Stimulated activated naive CD8-positive, alpha-beta T cell treated with anti-CD3 and anti-CD28 coated beads, Interleukin-15, Interleukin-2, amounts not matched to agents 100 U/mL and 50 U/mL, for 24 hours (primary cell): Measurements from ENCODE around the gene APBA2.

ENCODE experiments used
- ATAC-seq: fragments of 150-1000 bp; cut with Tn5 transposase; one replicate; pipeline ENCODE4 v1.10.0; 2021
- DNase-seq: peaks from one replicate; pipeline ENCODE4 v3.0.0; 2021

The APBA2 gene

DNA sequence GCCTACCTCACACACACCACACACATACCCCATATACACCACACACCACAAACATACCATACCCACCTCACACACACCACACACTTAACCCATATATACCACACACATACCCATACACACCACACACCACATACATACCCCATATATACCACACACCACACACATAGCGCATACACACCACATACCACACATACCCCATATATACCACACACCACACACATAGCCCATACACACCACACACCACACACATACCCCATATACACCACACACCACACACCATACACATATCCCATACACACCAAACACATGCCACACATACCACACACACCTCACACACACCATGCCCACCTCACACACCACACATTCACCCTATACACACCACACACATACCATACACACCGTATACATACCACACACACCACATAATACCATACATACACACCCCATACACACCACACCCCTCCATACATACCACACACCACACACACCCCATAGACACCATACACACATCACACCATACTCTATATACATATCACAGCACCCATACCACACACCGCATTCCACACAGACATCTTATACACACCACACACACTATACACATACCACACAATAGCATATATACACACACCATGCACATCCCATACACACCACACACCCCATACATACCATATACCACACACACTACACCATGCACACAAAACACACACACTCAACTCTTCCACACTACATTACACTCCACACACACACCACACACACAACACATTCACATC lies 29.5 kb downstream of the APBA2 start:
- ATAC-seq (peak; percentile 34), DNase-seq (no peak)

DNA sequence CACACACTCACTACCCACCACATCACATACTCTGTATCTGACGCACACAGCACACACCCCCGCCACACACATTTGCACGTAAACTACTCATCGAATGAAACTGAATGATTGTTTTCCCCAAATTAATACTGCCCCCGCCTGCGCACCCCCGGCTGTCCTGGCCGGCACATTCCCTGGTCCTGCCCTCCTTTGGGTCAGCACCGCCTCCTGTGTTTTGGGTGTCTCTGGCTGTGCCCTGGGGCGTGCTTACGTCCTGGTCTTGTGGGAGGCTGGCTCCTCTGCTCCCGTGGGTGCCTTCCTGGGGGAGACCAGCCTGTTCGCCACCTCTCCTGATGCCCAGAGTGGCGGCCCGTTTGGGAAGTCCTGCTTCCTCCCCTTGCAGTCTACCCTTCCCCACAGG lies 30.2 kb downstream of the APBA2 start:
- DNase-seq, result no peak
- no peak for ATAC-seq

DNA sequence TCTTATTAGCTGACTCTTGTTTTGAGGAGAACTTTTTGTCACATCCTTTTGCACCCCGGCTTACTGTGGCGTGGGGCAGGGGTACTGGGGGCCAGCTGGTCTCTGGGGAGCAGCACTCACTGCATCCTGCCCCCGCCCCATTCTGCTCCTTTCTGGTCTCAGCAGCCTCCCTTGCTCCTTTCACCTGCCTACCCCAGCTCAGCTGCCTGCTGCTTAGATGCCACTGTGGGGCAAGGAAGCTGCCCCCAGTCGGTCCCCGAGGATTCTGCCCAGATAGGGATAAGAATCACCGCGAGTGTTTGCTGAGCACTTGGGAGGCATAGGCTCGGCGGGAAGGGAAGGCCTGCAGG lies 32.0 kb downstream of the APBA2 start:
- no peak for DNase-seq

DNA sequence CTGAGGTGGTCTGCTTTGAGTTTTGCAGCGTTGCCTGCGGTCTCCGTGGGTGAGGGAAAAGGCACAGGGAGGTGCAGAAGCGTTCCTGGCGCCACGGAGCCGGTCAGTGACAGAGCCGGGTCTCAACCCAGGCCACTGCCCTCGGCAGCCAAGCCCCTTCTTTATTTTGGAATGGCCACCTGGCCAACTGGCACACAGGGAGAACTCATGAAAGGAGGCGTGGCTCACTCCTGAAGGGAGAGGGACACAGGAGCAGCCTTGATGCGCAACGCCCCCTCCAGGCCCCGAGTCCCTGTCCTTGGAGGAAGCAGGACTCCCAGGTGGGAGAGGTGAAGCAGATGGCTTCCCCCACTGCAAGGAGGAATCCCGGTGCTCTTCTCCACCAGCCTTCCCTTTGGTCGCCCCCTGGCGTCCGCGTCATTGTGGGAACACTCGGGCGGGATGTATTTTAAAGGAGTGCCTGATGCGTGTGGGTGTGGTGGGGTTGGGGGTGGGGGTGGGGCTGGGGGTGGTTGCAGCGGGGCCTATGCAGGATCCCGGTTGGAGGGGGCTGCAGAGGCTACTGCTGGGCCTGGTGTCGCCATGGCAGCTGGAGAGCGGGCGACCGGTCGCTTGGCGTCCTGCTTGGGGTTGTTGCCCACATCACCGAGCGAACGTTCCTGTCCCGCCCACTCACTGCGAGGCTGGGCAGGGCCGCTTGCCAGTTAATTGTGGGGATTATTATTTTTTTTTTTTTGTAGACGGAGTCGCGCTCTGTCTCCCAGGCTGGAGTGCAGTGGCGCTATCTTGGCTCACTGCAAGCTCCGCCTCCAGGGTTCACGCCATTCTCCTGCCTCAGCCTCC lies 32.6 kb downstream of the APBA2 start:
- DNase-seq, result peak; percentile 47
- no peak for ATAC-seq

More for the DNA sequence above, 32.0 kb downstream of the APBA2 start:
- no peak for ATAC-seq

DNA sequence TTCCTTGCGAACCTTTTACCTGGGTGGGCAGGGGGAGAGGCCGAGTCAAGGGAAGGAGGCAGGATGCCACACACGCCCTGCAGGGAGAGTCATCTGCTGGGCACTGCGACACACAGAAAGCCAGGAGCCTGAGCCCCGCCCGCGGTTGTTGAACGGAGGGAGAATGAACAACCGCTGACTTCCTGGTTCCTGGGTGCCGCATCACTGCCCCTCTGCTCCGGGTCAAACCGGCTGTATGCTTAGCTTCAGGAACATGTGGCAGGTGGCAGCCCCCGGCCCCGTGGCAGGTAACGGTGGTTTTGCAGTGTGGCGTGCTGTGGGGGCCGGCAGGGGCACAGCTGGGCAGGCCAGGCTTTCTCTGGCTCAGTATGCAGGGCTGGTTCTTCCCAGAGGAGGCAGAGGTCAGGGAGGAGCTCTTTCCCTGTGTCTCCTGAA lies 33.4 kb downstream of the APBA2 start:
- peak; percentile 69 for ATAC-seq
- peak; percentile 66 for DNase-seq

DNA sequence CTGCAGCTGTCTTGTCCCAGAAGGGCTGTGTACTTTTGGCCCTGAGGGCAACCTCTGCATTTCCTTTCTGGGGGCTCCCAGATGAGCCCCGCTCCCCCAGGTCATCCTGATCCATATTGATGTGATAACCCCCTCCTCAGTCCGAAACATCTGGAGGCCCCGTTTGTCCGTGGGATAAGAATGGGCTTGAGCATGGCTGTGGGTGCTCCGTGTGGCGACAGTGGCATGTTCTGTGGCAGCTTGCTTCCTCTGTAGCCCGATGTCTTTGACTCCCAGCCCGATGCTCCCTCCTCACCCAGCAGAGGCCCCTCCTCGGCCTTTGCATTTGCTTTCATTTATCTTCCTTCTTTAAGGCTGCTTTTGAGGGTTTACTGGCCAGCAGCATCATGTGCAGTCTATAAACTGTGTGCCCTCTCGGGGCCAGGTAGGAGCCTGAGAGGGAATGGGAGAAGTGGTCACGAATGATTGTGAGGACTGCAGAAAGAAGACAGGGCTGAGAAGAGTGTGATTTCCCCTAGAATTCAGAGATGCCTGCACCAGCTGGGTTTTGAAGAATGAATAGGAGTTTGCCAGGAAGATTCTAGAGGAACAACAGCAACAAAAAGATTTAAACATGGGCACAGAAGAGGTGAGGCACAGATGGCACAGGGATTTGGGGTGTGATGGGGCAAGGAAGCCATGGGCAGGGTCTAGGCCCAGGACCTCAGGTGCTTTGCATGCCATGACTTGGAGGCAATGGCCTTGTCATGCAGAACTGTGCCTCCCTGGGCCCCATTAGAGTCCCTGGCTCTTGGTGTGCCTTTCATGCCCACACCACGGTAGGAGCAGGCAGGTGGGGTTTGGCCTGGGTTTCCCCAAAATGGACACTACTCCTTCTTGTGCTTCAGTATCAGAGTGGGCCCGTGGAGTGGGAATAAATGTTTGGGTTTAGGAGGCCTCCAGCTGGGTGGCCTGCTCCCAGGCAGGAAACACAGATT lies 34.2 kb downstream of the APBA2 start:
- ATAC-seq (no peak), DNase-seq (peak; percentile 18)

DNA sequence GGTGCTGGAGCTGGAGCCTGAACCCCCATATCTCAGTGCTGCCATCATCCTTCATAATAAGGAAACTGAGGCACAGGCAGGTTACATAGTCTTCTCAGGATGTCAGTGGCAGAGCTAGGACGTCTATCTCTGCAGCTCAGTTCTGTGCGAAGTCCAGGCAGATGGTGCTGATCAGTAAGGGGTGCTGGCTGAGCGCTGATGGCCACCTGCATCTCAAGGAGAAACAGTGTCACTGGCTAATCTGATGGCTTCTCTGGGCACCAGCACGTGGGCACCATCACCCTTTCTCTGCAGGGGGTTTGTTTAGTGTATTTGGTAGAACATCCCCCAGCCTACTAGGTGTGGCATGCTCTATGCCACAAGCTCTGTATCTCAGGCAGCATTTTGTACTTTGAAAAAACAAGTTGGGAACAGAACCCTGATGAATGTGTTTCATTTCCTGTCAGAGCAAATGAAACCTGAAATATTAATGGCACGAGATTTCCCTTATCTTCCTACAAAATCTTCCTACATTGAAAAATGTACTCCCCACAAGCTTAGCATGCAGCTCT lies 35.1 kb downstream of the APBA2 start:
- DNase-seq, result peak; percentile 2
- ATAC-seq, result no peak

DNA sequence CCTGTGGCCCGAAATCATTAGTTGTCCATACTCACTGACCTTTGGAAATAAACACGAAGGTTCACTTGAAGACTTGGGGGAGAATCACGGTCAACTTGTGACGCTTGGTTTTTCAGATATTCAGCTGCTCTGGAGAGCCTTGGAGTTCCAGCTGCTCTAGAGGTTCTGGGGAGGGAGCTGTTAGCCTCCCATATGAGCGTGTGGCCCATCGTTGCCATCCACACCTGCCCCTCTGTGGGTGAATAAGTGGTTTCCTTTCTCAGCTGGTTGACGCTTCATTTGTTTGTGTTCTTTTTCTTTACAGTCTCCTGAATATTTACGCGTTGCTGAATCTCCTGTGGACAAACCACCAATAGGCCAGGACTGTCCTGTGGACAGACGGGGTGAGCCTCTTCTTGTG lies 35.6 kb downstream of the APBA2 start:
- ATAC-seq, result no peak
- peak; percentile 2 for DNase-seq

DNA sequence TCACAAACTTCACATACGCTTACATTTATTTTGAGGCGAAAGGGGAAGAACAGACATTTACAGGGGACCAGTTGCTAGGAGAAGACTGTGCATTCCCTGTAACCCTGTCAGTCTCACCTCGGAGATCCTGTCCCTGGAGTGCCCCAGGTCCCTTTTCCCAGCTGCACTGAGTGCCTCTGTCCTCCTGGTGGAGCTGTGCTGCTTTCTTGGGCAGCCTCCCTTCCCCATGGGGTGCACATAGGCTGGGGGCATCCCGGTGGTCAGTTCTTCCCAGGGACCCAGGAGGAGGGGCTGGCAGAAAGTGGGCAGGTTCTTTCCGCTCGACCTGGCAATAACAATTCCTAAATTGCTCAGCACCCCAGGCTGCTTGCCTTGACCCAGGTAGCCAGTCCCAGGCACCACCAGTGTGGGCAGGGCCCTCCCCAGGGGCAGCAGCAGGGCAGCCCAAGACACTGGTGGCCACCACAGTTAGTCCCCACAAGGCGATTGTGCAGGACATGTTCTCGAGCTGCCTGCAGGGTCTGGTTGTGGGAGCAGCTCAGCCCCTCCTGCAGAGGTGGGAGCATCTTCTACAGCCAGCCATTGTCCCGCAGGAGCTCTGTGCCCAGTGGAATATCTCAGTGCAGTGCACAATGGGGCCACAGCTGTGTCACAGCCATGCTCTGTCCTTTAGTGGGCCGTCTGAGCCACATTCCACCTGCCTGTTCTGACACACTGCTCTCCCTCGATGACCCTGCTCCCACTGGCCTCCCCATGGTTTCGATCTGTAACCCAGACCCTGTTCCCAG lies 36.3 kb downstream of the APBA2 start:
- peak; percentile 2 for DNase-seq
- no peak for ATAC-seq

DNA sequence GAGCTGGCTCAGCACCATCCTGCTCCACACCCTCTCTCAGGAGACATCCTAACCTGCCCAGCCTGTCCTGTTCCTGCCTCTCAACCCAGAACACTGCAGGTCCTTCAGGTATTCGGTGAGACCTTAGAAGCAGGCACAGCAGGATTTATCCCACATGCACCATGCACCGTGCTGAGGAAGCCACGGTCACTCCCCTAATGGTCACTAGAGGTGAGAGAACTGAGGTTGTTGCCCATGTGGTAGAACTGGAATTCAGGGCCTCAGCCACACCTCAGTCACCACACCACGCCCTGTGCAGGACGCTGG lies 36.9 kb downstream of the APBA2 start:
- no peak for DNase-seq
- ATAC-seq, result no peak

DNA sequence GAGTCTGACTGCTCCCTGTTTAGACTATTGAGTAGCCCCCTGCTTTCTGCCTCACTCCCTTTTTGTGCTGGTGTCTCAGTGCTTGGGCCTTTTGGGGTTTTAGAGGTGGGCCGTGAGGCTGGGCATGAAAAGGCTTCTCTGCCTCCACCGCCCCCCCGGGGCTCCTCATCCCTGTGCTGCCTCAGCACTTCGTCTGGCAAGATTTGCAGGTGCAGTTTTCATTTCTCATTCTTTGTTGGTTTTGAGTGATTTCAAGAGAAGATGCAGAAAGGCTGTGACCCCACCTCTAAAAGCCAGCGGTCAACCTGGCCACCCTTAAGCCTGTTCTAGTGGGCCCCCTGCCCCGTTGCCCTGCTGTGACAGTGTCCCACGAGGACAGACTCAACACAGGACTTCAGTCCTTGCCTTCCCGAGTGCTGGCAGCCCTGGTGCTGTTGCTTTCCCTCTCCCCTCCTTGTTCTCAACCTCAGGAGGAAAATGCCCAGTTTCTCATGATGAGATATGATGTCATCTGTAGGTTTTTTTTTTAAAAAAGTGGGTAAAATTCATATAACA lies 38.0 kb downstream of the APBA2 start:
- no peak for ATAC-seq
- no peak for DNase-seq

DNA sequence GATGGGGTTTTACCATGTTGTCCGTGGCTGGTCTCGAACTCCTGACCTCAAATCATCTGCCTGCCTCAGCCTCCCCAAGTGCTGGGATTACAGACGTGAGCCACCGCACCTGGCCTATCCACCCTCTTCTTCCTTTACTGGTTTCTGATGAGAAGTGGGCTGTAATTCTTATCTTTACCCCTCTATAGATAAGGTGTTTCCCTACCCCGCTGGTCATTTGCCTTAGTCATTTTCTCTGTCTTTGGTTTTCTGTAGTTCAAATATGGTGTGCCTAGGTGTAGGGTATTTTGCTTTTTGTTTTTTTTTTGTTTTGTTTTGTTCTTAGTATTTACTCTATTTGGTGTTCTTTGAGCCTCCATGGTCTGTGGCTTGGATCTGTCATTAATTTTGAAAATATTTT lies 41.3 kb downstream of the APBA2 start:
- DNase-seq, result no peak
- ATAC-seq, result no peak

DNA sequence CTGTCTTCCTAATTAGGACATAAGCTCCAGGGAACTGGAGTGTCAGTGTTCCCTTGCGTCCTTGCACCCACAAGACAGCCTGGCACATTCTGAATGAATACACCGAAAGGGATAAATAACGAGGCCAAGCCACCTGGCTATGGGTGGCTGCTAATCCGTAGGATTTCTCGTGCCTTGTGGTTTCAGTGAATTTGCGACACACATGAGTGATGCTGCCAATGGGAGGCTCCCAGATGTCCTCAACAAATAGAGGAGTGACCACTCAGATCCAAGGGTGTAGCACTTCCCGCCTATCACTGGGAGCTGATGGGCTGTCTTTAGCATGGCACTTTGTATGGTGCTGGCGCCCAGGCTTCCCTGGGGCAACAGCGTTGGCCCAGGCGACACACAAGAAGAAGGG lies 43.4 kb downstream of the APBA2 start:
- ATAC-seq (no peak), DNase-seq (no peak)

DNA sequence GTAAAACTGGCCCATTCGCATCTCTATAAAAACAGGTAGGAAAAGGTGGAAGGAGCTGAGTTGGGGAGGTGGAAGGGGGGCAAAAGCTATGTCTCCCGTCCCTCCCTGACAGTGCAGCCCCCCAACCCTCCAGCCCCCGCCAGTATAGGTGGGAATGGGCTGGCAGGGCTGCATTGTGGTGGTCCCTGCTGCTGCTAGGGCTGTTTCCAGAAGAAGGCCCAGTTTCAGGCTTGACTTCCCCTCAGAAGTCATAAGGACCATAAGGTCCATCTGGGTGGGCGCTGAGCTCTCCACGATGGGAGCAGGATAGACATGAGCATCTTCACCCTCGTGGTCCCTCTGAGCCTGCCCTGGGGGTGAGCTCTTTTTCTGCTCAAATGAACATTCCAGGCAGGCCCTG lies 44.2 kb downstream of the APBA2 start:
- no peak for ATAC-seq
- no peak for DNase-seq

DNA sequence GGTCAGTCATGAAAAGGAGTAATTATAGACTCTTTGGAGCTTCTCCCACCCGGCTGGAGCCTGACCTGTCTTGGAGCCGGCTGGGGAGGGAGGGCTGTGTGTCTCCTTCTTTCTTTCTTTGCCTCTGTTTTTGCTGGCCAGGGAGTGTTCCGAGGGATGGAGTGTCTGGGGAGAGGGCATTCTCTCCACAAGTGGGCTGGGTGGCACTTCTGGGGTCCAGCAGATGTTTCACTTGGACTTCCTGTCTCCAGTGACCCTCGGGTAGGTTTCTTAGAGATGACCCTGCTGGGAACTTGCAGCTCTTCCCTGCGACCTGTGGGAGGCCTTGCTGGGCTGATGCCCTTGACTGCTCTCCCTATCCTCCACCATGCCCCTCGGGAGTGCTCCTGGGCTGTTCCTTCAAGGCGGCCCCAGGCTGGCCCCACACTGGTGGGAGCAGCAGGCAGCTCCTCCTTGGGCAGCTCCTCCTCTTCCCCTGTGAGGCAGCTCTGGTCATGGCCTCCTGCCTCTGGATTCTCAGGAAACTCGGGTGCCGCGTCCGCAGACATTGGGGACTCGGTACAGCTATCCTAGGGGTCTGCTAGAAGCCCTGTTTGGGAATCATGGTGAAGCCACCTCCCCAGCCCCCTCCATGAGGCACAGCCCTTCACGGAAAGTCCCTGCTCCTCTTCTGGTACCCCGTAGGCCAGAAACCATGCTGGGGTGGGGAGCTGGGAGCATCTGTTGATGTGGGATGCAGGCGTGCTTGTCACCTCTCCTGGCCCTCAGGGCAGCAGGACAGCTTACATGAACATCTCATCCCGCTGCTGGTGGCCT lies 44.9 kb downstream of the APBA2 start:
- ATAC-seq, result no peak
- no peak for DNase-seq

DNA sequence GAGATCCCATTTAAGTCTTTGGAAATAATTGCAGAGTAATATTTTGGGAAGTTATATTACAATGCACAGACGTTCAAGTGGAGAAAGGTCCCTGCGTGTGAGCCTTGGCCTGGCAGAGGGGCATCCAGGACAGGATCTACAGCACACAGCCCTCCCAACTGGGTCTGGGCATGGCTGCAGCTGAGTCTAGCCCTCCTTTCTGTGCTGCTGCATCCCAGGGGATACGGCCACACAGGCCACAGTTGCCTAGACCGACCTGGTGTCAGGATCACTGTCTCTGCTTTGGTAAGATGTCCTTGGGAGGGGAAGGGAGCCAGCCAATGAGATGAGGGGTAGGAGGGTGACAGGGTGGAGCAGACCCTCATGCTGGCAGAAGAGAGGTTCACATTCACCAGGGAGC lies 46.1 kb downstream of the APBA2 start:
- ATAC-seq, result no peak
- DNase-seq, result no peak

DNA sequence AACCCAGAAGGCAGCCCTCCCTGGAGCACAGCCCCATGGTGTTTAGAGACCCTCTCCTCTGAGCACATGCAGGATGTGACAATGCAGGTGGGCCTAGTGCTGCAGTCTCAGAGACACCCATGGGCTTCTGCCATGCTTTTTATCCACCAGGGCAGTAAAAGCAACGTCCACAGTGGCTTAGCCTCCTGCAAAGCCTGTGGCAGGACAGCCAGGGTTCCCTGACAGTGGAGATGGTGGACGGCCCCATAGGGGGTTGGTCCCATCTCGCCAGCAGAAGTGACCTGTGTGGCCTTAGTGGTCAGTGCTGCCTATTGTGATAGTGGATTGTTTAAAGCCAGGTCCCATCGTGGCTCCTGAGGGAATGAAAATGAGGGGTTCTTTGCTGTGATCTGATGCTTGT lies 46.6 kb downstream of the APBA2 start:
- no peak for ATAC-seq
- DNase-seq, result no peak

DNA sequence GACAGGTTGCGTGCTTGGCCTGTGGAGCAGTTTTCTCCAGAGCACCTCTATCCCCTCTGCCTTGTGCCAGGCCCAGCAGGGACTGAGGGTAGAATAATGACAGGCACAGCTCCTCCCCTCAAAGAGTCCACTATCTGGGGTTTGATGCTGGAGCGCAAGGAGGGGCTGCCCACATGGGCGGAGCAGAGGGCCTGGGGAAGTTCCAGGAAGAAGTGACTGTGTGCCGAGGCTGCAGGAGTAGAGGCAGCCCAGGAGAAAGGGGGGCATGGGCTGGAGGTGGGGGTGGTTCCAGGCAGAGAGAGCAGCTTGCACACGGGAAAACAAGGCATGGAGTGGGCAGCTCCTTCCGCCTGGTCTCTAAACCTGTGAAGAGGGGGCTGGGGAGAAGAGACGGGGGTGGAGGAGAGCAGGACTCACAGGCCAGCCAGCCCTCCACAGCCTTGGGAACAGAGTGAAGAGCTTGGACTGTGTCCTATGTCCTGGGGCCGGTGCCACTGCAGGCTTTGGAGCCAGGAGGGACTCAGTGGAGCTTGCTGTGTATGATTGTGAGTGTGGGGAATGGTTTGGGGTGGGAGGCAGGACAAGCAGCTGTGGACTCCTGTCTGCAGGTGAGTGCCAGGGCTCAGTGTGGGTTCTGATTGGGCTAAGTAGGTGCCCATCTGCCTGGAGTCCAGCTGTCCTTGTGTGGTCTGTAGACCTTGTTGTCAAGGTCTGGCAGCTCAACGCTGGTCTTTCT lies 48.1 kb downstream of the APBA2 start:
- DNase-seq (peak; percentile 41), ATAC-seq (peak; percentile 51)

DNA sequence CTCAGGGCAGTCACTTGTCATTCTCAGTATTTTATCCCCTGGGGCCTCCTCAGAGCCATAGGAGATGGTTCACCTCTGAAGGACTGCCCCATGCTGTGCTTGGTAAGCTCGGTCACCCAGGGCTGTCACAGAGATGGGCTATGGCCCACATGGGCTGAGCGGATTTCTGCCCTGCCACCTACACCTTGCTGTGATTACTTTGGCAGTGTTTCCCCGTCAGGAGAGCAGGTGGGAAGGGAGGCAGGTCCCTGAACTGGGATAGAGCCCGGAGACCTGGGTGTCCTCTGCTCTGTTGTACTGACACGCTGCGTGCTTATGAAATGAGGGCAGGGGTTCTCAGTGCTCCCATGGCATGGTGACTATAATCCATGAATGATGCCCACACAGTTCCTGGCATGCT lies 48.9 kb downstream of the APBA2 start:
- ATAC-seq, result no peak
- DNase-seq, result no peak

DNA sequence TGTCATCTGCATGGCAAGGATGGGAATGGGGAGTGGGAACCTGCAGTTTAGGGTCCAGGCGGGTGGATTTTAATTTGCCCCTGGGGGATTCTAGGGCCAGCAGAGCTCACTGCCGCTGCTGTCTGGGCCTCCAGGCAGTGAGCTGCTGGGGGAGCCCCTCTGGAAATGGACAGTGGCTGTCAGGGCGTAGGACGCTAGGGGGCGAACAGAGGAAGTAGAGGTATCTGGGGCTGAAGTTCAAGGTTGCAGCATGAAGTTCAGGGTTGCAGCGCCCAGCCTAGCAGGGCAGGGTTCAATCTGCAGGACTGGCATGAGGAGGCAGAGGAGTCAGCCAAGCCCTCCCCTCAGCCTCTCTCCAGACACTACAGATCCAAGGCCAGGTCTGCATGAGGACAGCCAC lies 49.5 kb downstream of the APBA2 start:
- ATAC-seq (peak; percentile 56), DNase-seq (peak; percentile 75)
